WTC11 (cell line): Measurements from ENCODE around the gene LAIR2. TPM values are rescaled to one million over a fixed set of nuclear protein-coding genes. Genes with fewer than 3 reads are reported as not detected.

Experiments
- ATAC-seq: fragments of 200-7000 bp; cut with Tn5 transposase; 2 replicates; pipeline ENCODE4 v1.10.0; 2021; ENCODE audit warnings: mild to moderate bottlenecking, moderate library complexity
- CTCF ChIA-PET: fragments of 300-600 bp; sonication (Branson Sonifier 250); formaldehyde crosslinking; loops from one replicate; lab custom pipeline; 2021; ENCODE audit warnings: antibody characterized with exemption; lab: Charles Lee
- POLR2A ChIA-PET: fragments of 350-600 bp; sonication (Branson Sonifier 250); formaldehyde crosslinking; loops from one replicate; lab custom pipeline; 2021; ENCODE audit warnings: antibody characterized with exemption; lab: Charles Lee
- DNase-seq: peaks from one replicate; pipeline ENCODE4 v3.0.0; 2021; ENCODE audit warnings: low spot score
- H3K27ac Mint-ChIP-seq: 2 replicates; pipeline ENCODE4 v1.8.0; 2021; ENCODE audit warnings: mixed read lengths
- H3K27me3 Mint-ChIP-seq: 2 replicates; pipeline ENCODE4 v1.8.0; 2021; ENCODE audit warnings: low read depth, mild to moderate bottlenecking, moderate library complexity, mixed read lengths
- H3K36me3 Mint-ChIP-seq: 2 replicates; pipeline ENCODE4 v1.8.0; 2021; ENCODE audit warnings: mixed read lengths
- H3K4me1 Mint-ChIP-seq: 2 replicates; pipeline ENCODE4 v1.8.0; 2022; ENCODE audit warnings: mixed read lengths
- H3K4me3 Mint-ChIP-seq: 2 replicates; pipeline ENCODE4 v1.8.0; 2021; ENCODE audit warnings: mild to moderate bottlenecking, moderate library complexity, mixed read lengths
- H3K9me3 Mint-ChIP-seq: 2 replicates; pipeline ENCODE4 v1.8.0; 2021; ENCODE audit warnings: mixed read lengths
- E2F4 ChIP-seq: sonication (generic); formaldehyde crosslinking; IDR thresholded peaks from 2 replicates; pipeline ENCODE4 v1.8.1; 2022; ENCODE audit warnings: low read depth, mild to moderate bottlenecking, moderate library complexity, missing genetic modification reagents, borderline replicate concordance
- EMX1 ChIP-seq: fragments of 250-450 bp; sonication (Bioruptor Pico); IDR thresholded peaks from 2 replicates; pipeline ENCODE4 v1.8.0; 2021; ENCODE audit warnings: mild to moderate bottlenecking
- FOXJ3 ChIP-seq: sonication (generic); formaldehyde crosslinking; IDR thresholded peaks from 2 replicates; pipeline ENCODE4 v1.9.0; 2021; ENCODE audit warnings: missing genetic modification reagents, mild to moderate bottlenecking, borderline replicate concordance
- FOXP1 ChIP-seq: sonication (generic); formaldehyde crosslinking; IDR thresholded peaks from 2 replicates; pipeline ENCODE4 v1.8.0; 2022; ENCODE audit warnings: missing genetic modification reagents, mild to moderate bottlenecking, moderate library complexity, borderline replicate concordance
- GTF2I ChIP-seq: fragments of 250-450 bp; sonication (Bioruptor Pico); conservative IDR thresholded peaks from 2 replicates; pipeline ENCODE4 v1.4.0; 2021; ENCODE audit warnings: mild to moderate bottlenecking
- HMGXB4 ChIP-seq: sonication (generic); formaldehyde crosslinking; IDR thresholded peaks from 2 replicates; pipeline ENCODE4 v1.8.1; 2023; ENCODE audit warnings: mild to moderate bottlenecking, moderate library complexity, missing genetic modification reagents
- RORB ChIP-seq: fragments of 250-450 bp; sonication (Bioruptor Pico); IDR thresholded peaks from 2 replicates; pipeline ENCODE4 v1.9.0; 2021; ENCODE audit warnings: mild to moderate bottlenecking
- SMAD3 ChIP-seq: sonication (generic); formaldehyde crosslinking; IDR thresholded peaks from 2 replicates; pipeline ENCODE4 v1.8.0; 2022; ENCODE audit warnings: missing genetic modification reagents, mild to moderate bottlenecking, borderline replicate concordance
- SMAD4 ChIP-seq: sonication (generic); formaldehyde crosslinking; IDR thresholded peaks from 2 replicates; pipeline ENCODE4 v1.8.0; 2022; ENCODE audit warnings: mild to moderate bottlenecking, missing genetic modification reagents
- SP1 ChIP-seq: sonication (generic); formaldehyde crosslinking; conservative IDR thresholded peaks from 2 replicates; pipeline ENCODE4 v1.8.1; 2022; ENCODE audit warnings: missing genetic modification reagents
- TCF7 ChIP-seq: sonication (generic); formaldehyde crosslinking; IDR thresholded peaks from 2 replicates; pipeline ENCODE4 v1.8.0; 2022; ENCODE audit warnings: mild to moderate bottlenecking, low read depth, missing genetic modification reagents, moderate library complexity
- USF1 ChIP-seq: sonication (generic); formaldehyde crosslinking; IDR thresholded peaks from 2 replicates; pipeline ENCODE4 v1.8.0; 2022; ENCODE audit warnings: mild to moderate bottlenecking, missing genetic modification reagents
- ZNF121 ChIP-seq: sonication (generic); formaldehyde crosslinking; IDR thresholded peaks from 2 replicates; pipeline ENCODE4 v1.8.0; 2023; ENCODE audit warnings: missing genetic modification reagents
- ZNF281 ChIP-seq: sonication (generic); formaldehyde crosslinking; IDR thresholded peaks from 2 replicates; pipeline ENCODE4 v1.8.0; 2023; ENCODE audit warnings: mild to moderate bottlenecking, missing genetic modification reagents
- ZNF317 ChIP-seq: sonication (generic); formaldehyde crosslinking; IDR thresholded peaks from 2 replicates; pipeline ENCODE4 v1.8.1; 2023; ENCODE audit warnings: low read depth, mild to moderate bottlenecking, moderate library complexity, missing genetic modification reagents, borderline replicate concordance
- ZNF416 ChIP-seq: fragments of 250-450 bp; sonication (Bioruptor Pico); IDR thresholded peaks from 2 replicates; pipeline ENCODE4 v1.9.0; 2021; ENCODE audit warnings: mild to moderate bottlenecking, inconsistent platforms
- total RNA-seq: library from RNA; stranded (reverse); gene quantifications from 3 replicates; pipeline ENCODE4 v1.2.3, GENCODE V29; 2021
- TF ChIP-seq, protein P1 (sequence below): fragments of 250-450 bp; sonication (Bioruptor Pico); IDR thresholded peaks from 2 replicates; pipeline ENCODE4 v1.9.0; 2021; ENCODE audit warnings: moderate library complexity, mild to moderate bottlenecking, inconsistent platforms, borderline replicate concordance
- TF ChIP-seq, protein P2 (sequence below): sonication (generic); formaldehyde crosslinking; IDR thresholded peaks from 2 replicates; pipeline ENCODE4 v1.8.0; 2022; ENCODE audit warnings: missing genetic modification reagents
- TF ChIP-seq, protein P3 (sequence below): sonication (generic); formaldehyde crosslinking; IDR thresholded peaks from 2 replicates; pipeline ENCODE4 v1.8.0; 2022; ENCODE audit warnings: mild to moderate bottlenecking, missing genetic modification reagents
- TF ChIP-seq, protein P4 (sequence below): sonication (generic); formaldehyde crosslinking; conservative IDR thresholded peaks from 2 replicates; pipeline ENCODE4 v1.8.1; 2022; ENCODE audit warnings: mild to moderate bottlenecking, missing genetic modification reagents

LAIR2 gene
- total RNA-seq, 1 experiment from 2014 or later = not detected

DNA sequence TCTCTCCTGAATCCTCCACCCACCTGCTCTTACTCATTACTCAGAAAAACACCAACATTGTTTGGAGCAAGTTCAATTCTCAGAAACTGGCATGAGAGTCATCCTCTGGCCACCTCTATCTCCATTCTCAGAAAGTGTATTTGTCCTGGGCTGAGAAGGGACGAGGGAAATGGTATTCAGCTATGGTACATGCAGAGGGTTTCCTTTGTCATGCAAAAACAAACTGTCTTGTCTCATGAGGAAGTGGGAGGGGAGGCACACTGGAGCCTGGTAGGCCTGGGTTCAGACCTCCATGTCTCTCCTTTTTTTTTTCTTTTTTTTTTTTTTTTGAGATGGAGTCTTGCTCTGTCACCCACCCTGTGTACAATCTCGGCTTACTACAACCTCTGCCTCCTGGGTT lies 39.1 kb downstream of the LAIR2 start:
- H3K27ac Mint-ChIP-seq = no peak overlapping the region
- TF ChIP-seq USF1 (CRISPR knock-in tag) (no peak), SMAD4 (CRISPR knock-in tag) (no peak), ZNF281 (no peak), TCF7 (CRISPR knock-in tag) (no peak), E2F4 (CRISPR knock-in tag) (no peak), GTF2I (no peak), SP1 (CRISPR knock-in tag) (no peak), EMX1 (no peak), SMAD3 (CRISPR knock-in tag) (no peak), ZNF317 (CRISPR knock-in tag) (no peak), HMGXB4 (CRISPR knock-in tag) (no peak), RORB (no peak), ZNF121 (CRISPR knock-in tag) (no peak), FOXJ3 (no peak), FOXP1 (no peak), ZNF416 (no peak)
- TF ChIP-seq, protein P1, sequence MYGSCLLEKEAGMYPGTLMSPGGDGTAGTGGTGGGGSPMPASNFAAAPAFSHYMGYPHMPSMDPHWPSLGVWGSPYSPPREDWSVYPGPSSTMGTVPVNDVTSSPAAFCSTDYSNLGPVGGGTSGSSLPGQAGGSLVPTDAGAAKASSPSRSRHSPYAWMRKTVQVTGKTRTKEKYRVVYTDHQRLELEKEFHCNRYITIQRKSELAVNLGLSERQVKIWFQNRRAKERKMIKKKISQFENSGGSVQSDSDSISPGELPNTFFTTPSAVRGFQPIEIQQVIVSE (CRISPR knock-in tag) = no peak
- TF ChIP-seq, protein P2, sequence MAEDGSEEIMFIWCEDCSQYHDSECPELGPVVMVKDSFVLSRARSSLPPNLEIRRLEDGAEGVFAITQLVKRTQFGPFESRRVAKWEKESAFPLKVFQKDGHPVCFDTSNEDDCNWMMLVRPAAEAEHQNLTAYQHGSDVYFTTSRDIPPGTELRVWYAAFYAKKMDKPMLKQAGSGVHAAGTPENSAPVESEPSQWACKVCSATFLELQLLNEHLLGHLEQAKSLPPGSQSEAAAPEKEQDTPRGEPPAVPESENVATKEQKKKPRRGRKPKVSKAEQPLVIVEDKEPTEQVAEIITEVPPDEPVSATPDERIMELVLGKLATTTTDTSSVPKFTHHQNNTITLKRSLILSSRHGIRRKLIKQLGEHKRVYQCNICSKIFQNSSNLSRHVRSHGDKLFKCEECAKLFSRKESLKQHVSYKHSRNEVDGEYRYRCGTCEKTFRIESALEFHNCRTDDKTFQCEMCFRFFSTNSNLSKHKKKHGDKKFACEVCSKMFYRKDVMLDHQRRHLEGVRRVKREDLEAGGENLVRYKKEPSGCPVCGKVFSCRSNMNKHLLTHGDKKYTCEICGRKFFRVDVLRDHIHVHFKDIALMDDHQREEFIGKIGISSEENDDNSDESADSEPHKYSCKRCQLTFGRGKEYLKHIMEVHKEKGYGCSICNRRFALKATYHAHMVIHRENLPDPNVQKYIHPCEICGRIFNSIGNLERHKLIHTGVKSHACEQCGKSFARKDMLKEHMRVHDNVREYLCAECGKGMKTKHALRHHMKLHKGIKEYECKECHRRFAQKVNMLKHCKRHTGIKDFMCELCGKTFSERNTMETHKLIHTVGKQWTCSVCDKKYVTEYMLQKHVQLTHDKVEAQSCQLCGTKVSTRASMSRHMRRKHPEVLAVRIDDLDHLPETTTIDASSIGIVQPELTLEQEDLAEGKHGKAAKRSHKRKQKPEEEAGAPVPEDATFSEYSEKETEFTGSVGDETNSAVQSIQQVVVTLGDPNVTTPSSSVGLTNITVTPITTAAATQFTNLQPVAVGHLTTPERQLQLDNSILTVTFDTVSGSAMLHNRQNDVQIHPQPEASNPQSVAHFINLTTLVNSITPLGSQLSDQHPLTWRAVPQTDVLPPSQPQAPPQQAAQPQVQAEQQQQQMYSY (CRISPR knock-in tag) = no peak
- TF ChIP-seq, protein P3, sequence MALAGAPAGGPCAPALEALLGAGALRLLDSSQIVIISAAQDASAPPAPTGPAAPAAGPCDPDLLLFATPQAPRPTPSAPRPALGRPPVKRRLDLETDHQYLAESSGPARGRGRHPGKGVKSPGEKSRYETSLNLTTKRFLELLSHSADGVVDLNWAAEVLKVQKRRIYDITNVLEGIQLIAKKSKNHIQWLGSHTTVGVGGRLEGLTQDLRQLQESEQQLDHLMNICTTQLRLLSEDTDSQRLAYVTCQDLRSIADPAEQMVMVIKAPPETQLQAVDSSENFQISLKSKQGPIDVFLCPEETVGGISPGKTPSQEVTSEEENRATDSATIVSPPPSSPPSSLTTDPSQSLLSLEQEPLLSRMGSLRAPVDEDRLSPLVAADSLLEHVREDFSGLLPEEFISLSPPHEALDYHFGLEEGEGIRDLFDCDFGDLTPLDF = no peak
- TF ChIP-seq, protein P4, sequence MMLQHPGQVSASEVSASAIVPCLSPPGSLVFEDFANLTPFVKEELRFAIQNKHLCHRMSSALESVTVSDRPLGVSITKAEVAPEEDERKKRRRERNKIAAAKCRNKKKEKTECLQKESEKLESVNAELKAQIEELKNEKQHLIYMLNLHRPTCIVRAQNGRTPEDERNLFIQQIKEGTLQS (CRISPR knock-in tag) = no peak
- DNase-seq (no peak), ATAC-seq (no peak)
- ChIA-PET POLR2A (no interaction called here), CTCF (no interaction called here)
- peaks cover 57% of the 10 kb centered on the region for H3K36me3 Mint-ChIP-seq
- no peaks in the 10 kb centered on the region for H3K4me1 Mint-ChIP-seq
- H3K4me3 Mint-ChIP-seq = no peak overlapping the region
- peaks cover 73% of the 10 kb centered on the region for H3K9me3 Mint-ChIP-seq
- peaks cover 30% of the 10 kb centered on the region for H3K27me3 Mint-ChIP-seq
